ENCODE measurements around the gene SLC35E1. TPM values are rescaled to one million over a fixed set of nuclear protein-coding genes. Genes with fewer than 3 reads are reported as not detected.

SLC35E1 gene
- total RNA-seq, 4 donors from 2014 or later: 30.7 to 43.2 (median 39.2) TPM

DNA sequence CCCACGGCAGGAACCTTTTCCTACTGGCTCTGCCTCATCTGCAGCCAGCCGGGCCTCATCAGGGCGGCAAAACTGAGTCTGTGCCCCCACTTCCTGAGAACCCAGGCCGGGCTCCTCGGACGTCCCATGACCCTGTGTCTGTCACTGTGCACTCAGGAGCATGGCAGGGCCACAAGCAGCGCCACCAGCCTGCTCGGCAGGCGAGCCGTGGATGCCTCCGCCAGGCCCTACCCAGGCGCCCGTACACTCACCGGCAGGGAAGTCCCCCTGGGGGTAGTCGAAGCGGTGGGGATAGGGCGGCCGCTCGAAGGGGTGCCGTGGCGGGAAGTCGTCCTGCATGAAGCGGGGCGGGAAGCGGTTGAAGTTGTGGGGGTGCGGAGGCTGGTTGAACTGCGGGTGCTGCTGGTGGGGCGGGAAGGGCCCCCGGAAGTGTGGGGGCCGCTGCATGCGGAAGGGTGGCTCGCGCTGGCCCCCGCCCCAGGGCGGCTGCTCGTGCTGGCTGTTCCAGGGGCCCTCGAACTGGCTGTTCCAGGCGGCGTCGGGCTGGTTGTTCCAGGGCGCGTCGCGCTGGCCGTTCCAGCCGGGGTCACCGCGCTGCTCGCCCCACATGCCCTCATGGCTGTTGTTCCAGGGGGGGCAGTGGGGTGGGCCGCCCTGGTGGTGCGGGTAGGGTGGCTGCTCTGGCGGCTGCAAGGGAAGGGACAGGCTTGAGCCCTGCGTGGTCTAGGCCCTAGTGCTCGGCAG is 47.1 kb downstream of the SLC35E1 start:
- intact Hi-C loops (cut with DNase I; ENCODE audit: low total_unique reads): no loop called here
- 95 to 96% methylated on average over 34 to 54 of the region's 54 CpGs for WGBS, 2 donors
- DNase-seq (ENCODE audit: low spot score in 2 of 2): no peak
- TF ChIP-seq POLR2A (IDR thresholded peaks at IDR 0.05): no peak
- TF ChIP-seq, protein P1, sequence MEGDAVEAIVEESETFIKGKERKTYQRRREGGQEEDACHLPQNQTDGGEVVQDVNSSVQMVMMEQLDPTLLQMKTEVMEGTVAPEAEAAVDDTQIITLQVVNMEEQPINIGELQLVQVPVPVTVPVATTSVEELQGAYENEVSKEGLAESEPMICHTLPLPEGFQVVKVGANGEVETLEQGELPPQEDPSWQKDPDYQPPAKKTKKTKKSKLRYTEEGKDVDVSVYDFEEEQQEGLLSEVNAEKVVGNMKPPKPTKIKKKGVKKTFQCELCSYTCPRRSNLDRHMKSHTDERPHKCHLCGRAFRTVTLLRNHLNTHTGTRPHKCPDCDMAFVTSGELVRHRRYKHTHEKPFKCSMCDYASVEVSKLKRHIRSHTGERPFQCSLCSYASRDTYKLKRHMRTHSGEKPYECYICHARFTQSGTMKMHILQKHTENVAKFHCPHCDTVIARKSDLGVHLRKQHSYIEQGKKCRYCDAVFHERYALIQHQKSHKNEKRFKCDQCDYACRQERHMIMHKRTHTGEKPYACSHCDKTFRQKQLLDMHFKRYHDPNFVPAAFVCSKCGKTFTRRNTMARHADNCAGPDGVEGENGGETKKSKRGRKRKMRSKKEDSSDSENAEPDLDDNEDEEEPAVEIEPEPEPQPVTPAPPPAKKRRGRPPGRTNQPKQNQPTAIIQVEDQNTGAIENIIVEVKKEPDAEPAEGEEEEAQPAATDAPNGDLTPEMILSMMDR (IDR thresholded peaks at IDR 0.05): no peak
- no peak overlapping the region for H3K4me3 ChIP-seq (ENCODE audit: low read depth, poor library complexity, severe bottlenecking)

DNA sequence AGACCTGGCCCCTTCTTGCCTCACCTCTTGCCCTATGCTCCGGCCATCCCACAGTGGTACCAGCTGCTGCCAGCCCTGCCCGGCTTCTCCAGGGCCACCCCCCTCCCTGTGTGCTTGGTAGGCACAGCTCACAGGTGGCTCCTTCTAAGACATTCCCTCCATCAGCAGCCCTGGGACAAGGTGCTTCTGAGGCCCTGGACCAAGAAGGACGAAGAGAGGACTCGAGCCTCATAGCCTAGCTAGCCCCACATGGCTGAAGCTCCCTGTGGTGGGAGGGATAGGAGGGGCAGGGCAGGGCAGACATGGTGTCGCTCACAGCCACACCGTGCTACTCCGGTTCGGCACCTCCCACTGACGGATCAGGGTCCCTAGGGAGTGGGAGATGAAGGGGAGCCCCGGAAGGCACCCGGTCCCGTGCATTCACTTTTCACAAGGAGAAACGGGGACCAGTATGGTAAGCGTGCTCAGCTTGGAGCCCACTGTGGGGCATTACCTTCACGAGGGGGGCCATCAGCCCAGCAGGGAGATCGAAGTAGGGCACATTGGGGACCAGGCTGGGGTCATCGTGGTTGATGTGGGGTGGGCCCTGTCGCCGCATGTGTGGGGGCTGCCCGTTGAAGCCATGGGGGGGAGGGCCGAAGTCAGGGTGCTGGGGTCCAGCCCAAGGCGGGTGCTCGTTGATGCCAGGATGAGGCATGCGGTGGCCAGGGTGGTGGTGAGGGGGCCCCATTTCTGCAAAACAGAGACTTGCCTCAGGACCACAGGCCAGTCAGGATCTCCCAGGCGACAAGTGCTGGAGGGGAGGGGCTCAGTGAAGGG is 49.4 kb downstream of the SLC35E1 start:
- WGBS, 2 donors: 92 to 93% methylated on average over 25 of the region's 25 CpGs
- no peak for TF ChIP-seq POLR2A (IDR thresholded peaks at IDR 0.05)
- TF ChIP-seq, protein P1 (IDR thresholded peaks at IDR 0.05): no peak

DNA sequence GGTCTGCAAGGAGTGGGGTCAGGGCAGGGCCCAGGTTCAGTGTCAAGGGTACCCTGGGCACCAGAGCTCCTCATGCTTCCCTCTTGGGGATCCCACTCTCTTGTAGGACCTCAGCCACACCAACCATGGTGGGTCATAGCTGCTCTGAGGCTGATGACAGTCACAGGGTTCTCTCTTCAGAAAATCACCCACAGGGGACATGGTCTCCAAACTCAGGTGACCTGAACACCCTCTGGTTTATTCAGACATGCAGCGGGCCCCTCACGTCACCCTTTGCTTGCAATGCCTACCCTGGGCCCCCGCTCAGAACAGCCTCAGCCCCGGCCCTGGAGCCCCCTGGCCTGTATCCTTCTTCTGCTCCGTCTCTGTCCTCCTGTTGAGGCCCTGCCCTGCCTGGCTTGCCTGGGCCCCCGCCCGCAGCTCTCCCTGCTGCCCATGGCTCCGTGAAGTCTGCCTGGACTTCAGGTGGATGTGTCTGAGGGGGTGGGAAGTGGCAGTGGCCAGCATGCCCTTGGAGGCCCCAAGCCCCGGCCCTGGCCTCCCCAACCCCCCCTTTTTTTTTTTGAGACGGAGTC is 50.4 kb downstream of the SLC35E1 start:
- intact Hi-C loops (cut with DNase I; ENCODE audit: low total_unique reads): no loop called here
- no peak overlapping the region for H3K4me3 ChIP-seq (ENCODE audit: low read depth, poor library complexity, severe bottlenecking)
- 91 to 97% methylated on average over 10 of the region's 10 CpGs for WGBS, 2 donors
- TF ChIP-seq, protein P1 (IDR thresholded peaks at IDR 0.05): no peak
- no peak for DNase-seq (ENCODE audit: low spot score in 2 of 2)

More for the DNA sequence above, 49.4 kb downstream of the SLC35E1 start:
- H3K4me3 ChIP-seq (ENCODE audit: low read depth, poor library complexity, severe bottlenecking): no peak overlapping the region
- DNase-seq (ENCODE audit: low spot score in 2 of 2): no peak
- intact Hi-C loops (cut with DNase I; ENCODE audit: low total_unique reads): no loop called here

DNA sequence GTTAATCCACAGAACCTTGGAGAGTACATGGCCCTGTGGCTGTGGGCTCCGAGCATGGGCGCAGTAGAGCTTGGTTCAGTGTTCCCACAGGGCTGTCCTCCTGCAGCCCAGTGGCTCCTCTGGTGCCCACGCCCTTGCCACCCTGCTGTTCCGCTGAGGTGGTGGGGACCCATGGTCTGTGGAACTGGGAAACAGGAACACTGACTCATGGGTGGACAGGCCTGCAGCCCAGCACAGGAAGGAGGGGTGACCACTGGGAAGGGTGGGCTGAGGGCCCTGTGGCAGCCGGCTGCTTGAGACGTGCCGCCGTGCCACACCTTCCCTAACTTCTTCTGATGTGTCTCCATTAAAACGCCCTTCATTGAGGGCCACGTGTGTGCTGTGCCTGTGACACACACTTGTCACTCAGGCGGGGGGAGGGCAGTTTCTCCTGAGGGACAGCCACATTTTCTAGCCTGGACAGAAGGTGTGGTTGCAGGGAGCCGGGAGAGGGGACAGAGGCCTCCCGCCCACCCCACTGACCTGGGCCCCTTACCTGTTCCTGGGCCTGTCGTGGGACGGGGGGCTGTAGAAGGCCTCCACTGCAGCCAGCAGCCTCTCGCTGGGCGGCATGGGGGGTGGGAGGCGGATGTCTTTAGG is 51.1 kb downstream of the SLC35E1 start:
- DNase-seq (ENCODE audit: low spot score in 2 of 2): no peak
- TF ChIP-seq POLR2A (IDR thresholded peaks at IDR 0.05): no peak
- TF ChIP-seq, protein P1 (IDR thresholded peaks at IDR 0.05): no peak
- intact Hi-C loops (cut with DNase I; ENCODE audit: low total_unique reads): no loop called here
- WGBS, 2 donors: 87 to 89% methylated on average over 17 to 18 of the region's 18 CpGs
- no peak overlapping the region for H3K4me3 ChIP-seq (ENCODE audit: low read depth, poor library complexity, severe bottlenecking)

DNA sequence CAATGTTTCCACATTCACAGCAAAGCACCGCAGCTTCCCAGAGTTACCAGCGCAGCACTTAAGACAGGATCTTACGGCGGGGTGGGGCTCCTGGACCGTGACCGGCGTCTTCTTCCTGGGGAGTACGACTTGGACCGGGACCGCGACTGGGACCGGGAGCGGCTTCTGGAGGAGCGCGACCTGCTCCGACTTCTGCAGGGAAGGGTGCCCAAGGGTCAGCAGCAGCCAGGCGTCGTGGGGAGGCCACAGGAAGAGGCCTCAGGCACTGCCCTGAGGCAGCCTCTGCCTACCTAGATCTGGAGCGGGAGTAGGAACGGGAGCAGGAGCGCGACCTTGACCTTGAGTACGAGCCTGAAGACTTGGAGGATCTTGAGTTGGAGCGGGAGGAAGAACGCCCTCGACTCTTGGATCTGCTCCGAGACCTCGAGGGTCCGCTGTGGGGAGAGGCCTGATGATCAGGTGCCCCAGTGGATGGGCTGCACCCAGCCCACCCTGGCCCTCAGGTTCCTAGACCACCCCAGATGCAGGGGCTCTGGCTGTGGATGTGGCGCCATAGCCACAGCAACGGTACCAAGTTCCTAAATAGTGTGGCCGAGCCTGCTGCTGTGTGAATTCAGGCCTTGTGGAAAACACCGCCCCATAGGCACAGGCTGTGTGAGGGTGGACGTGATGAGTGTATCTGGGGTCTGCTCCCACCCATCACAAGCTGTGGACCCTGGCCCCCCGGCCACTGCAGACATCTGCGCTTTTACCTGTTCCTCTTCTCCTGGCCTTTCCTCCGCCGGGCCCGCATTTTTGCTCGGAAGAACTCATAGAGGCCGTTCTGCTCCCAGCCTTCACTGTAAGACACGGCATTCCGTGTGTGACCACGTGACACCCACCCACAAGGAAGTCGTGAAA is 51.9 kb downstream of the SLC35E1 start:
- TF ChIP-seq, protein P1 (IDR thresholded peaks at IDR 0.05): no peak
- intact Hi-C loops (cut with DNase I; ENCODE audit: low total_unique reads): no loop called here
- 90 to 94% methylated on average over 43 to 45 of the region's 45 CpGs for WGBS, 2 donors
- H3K4me3 ChIP-seq (ENCODE audit: low read depth, poor library complexity, severe bottlenecking): no peak overlapping the region
- DNase-seq (ENCODE audit: low spot score in 2 of 2): no peak
